ENCODE results near the gene ELP5. TPM values are rescaled to one million over a fixed set of nuclear protein-coding genes. Genes with fewer than 3 reads are reported as not detected.

ELP5 gene
- total RNA-seq, 4 donors from 2014 or later, result 41.9 to 65.6 (median 51.3) TPM

DNA sequence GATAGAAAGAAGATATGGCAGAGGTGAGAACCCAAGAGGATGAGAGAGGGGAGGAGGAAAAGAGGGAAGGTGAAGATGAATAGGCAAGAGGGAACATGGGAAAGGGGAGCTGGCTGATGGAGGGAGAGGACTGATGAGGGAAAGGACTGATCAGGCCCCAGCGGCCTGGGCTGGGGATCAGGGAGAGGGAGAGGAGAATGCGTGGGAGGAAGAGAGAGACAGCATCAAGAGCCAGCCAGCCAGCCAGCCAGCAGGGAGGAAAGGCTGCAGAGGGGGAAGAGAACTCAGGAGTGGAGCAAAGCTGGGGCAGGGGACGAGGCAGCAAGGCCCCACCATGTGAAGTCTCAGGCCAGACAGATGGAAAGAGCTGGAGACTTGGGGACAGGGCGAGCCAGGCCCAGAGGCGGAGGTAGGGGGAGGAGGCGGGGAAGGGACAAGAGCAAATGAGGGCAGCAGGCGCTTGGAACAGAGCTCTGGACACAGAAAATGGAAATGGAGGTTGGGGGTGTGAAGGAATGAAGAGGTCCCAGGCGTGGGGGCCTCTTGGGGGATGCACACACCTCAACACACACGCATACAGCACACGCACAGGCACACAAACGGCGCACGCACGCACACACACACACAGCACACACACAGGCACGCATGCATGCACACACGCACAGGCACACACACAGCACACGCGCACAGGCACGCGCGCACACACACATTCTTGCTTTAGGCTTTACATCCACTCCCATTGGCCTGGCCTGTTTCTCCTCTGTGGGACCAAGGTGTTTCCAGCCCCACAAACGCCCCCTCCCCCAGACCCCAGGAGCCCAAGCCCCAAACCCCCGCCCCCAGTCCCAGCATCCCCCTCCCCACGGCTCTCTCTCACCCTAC, 44.7 kb upstream of the ELP5 start:
- H3K27me3 ChIP-seq, result no peaks in the 10 kb centered on the region
- H3K27ac ChIP-seq, result peak overlapping the region; percentile 80 to 84
- H3K9me3 ChIP-seq, result no peaks in the 10 kb centered on the region
- no peak for TF ChIP-seq POLR2A (IDR thresholded peaks at IDR 0.05)
- TF ChIP-seq, protein P1, sequence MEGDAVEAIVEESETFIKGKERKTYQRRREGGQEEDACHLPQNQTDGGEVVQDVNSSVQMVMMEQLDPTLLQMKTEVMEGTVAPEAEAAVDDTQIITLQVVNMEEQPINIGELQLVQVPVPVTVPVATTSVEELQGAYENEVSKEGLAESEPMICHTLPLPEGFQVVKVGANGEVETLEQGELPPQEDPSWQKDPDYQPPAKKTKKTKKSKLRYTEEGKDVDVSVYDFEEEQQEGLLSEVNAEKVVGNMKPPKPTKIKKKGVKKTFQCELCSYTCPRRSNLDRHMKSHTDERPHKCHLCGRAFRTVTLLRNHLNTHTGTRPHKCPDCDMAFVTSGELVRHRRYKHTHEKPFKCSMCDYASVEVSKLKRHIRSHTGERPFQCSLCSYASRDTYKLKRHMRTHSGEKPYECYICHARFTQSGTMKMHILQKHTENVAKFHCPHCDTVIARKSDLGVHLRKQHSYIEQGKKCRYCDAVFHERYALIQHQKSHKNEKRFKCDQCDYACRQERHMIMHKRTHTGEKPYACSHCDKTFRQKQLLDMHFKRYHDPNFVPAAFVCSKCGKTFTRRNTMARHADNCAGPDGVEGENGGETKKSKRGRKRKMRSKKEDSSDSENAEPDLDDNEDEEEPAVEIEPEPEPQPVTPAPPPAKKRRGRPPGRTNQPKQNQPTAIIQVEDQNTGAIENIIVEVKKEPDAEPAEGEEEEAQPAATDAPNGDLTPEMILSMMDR (IDR thresholded peaks at IDR 0.05), result no peak
- no peak overlapping the region for H3K4me3 ChIP-seq
- no peaks in the 10 kb centered on the region for H3K36me3 ChIP-seq
- intact Hi-C loops (cut with DNase I; ENCODE audit: low total_unique reads), result no loop called here
- peak; percentile 73 to 77 for DNase-seq
- peaks cover 0 to 12% of the 10 kb centered on the region in 2 donors for H3K4me1 ChIP-seq

DNA sequence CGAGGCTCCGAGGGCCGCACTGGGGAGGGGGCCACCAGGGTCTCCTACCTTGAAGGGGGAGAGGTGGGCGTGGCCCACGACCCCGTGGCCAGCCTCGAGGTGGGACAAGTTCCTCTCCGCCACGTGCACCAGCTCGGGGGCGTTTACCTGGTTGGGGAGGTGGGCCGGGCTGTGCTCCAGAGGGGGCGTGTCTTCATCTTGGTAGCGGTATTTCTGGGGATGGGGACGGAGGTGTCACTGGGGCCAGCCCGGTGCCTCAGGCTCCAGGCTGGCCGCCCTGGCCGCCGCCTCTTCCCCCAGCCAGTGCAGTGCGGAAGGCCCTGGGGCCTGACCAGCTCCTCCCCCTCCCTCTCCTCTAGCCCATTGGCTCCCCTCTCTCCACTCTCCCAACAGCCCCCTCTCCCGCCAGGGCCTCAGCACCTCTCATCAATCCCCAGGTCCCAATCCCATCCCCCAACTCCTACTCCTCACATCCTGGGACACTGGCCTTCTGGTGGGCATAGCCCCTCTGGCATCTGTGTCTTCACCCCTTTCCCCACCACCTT, 43.9 kb upstream of the ELP5 start:
- H3K27me3 ChIP-seq, result no peaks in the 10 kb centered on the region
- H3K9me3 ChIP-seq, result no peaks in the 10 kb centered on the region
- H3K4me1 ChIP-seq, result peaks cover 0 to 12% of the 10 kb centered on the region in 2 donors
- DNase-seq, result no peak
- TF ChIP-seq, protein P1 (IDR thresholded peaks at IDR 0.05), result no peak
- no peak for TF ChIP-seq POLR2A (IDR thresholded peaks at IDR 0.05)
- H3K4me3 ChIP-seq, result no peak overlapping the region
- peak overlapping the region; percentile 80 to 84 for H3K27ac ChIP-seq
- H3K36me3 ChIP-seq, result no peaks in the 10 kb centered on the region
- intact Hi-C loops (cut with DNase I; ENCODE audit: low total_unique reads), result no loop called here

DNA sequence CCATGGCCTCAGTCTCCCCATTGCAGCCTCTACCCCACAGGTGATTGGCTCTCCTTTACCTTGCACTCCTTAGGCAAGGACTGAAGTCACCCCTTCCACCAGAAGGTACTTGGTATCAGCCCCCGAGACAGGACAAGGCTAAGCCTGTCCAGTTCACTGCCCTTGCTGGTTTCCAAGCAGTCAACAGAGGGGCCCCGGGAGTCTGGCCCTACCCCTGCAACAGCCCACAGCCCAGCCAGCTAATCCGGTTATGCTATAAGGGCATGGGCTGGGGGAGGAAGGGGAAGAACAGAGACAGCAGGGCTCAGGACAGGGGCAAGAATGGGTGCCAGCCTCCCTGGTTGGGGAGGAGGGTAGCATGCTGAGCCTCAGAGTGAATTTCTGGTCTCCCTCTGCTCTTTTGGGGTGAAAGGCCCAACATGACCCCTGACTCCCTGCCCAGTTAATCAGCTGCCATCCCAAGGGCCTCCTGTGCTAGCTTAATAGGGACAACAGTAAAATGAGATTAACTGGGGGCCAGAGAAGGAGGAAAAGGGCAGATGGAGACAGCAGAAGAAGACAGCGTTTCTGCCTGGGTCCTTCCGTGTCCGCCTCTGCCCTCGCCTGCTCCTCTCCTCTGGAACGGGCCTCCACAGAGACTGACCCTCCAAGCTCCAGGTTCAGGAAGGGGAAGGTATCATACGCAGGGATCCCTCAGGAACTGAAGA, 43.1 kb upstream of the ELP5 start:
- no peaks in the 10 kb centered on the region for H3K27me3 ChIP-seq
- H3K9me3 ChIP-seq, result no peaks in the 10 kb centered on the region
- TF ChIP-seq, protein P1 (IDR thresholded peaks at IDR 0.05), result no peak
- TF ChIP-seq POLR2A (IDR thresholded peaks at IDR 0.05), result no peak
- intact Hi-C loops (cut with DNase I; ENCODE audit: low total_unique reads), result no loop called here
- peaks cover 0 to 17% of the 10 kb centered on the region in 2 donors for H3K4me1 ChIP-seq
- no peak overlapping the region for H3K27ac ChIP-seq
- no peaks in the 10 kb centered on the region for H3K36me3 ChIP-seq
- H3K4me3 ChIP-seq, result no peak overlapping the region
- no peak for DNase-seq

DNA sequence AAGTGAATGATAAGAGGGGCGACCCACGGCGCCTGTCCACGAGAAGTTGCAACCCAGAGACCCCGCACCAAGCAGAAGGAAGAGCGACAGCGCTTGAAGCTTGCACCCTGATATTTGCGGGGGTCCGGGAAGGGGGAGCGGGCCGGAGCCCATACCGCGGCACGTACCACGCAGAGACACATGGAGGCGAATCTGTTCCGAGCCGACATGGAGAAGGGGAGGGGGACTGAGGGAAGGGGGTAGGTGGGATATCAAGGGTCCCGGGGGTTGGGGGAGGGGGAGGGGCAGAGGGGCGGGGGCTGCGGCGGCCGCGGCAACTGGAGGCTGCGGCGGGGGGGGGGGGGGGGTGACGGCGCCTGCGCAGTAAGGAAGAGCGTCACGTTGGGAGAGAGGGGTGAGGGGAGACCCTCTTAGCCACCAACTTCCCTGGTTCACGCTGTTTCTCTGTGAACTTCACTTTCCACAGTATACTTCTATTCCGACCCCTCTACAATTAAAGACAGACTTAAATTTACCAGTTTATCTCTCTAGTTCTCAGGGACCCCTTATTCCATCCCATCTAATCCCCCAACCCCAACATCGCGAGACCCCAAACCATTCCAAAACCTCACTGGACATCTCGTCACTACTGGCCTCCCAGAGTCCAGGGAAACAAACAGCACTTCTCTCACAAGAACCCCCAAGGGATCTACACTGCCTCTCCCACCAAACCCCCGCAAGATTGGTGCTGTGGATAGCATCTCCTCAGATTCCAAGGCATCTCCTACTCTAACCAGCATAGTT, 40.3 kb upstream of the ELP5 start:
- TF ChIP-seq, protein P1 (IDR thresholded peaks at IDR 0.05), result no peak
- TF ChIP-seq POLR2A (IDR thresholded peaks at IDR 0.05), result no peak
- H3K27ac ChIP-seq, result peak overlapping the region in 1 of 2 donors; percentile 25
- no peaks in the 10 kb centered on the region for H3K27me3 ChIP-seq
- H3K9me3 ChIP-seq, result no peaks in the 10 kb centered on the region
- intact Hi-C loops (cut with DNase I; ENCODE audit: low total_unique reads), result no loop called here
- DNase-seq, result no peak
- H3K36me3 ChIP-seq, result no peaks in the 10 kb centered on the region
- H3K4me3 ChIP-seq, result peak overlapping the region in 1 of 2 donors; percentile 8
- peaks cover 0 to 31% of the 10 kb centered on the region in 2 donors for H3K4me1 ChIP-seq
